H1 (cell line): ENCODE measurements around the gene TCF7L2. TPM values are rescaled to one million over a fixed set of nuclear protein-coding genes. Genes with fewer than 3 reads are reported as not detected.

Experiments
- CTCF ChIA-PET: fragments of 300-600 bp; sonication (Branson Sonifier 250); formaldehyde crosslinking; loops from one replicate; lab custom pipeline; 2021; ENCODE audit not compliant: partially characterized antibody; lab: Charles Lee
- POLR2A ChIA-PET: fragments of 300-600 bp; sonication (Branson Sonifier 250); formaldehyde crosslinking; loops from one replicate; lab custom pipeline; 2021; ENCODE audit warnings: inconsistent platforms; ENCODE audit not compliant: partially characterized antibody; lab: Charles Lee
- DNase-seq, 2 experiments: peaks; one replicate each; pipeline versions ENCODE4 v3.0.0 to v3.0.0-alpha.2; 2010 to 2022; ENCODE audit warnings: low spot score in 2 of 2, low read depth in 1 of 2, mixed read lengths in 1 of 2
- FAIRE-seq: peaks from 2 replicates; lab custom pipeline; 2011; peaks lifted over from hg19 to GRCh38; lab: Jason Lieb, UNC
- H2AFZ ChIP-seq: 2 replicates; pipeline ENCODE4 v1.8.1; 2012; ENCODE audit warnings: low read length, inconsistent platforms
- H2AK5ac ChIP-seq: 2 replicates; pipeline ENCODE4 v1.6.1; 2013; ENCODE audit warnings: low read depth, low read length
- H2BK120ac ChIP-seq: replicated peaks from 2 replicates; pipeline ENCODE3; 2013; ENCODE audit warnings: low read depth, low read length, inconsistent platforms
- H2BK12ac ChIP-seq: 2 replicates; pipeline ENCODE4 v1.6.1; 2013; ENCODE audit warnings: low read depth, low read length
- H2BK15ac ChIP-seq: 2 replicates; pipeline ENCODE4 v1.6.1; 2013; ENCODE audit warnings: low read length
- H2BK20ac ChIP-seq: 2 replicates; pipeline ENCODE4 v1.6.1; 2013; ENCODE audit warnings: low read length
- H2BK5ac ChIP-seq: 2 replicates; pipeline ENCODE4 v1.6.1; 2013; ENCODE audit warnings: low read depth, low read length
- H3K14ac ChIP-seq: 2 replicates; pipeline ENCODE4 v1.6.1; 2013; ENCODE audit warnings: inconsistent platforms; ENCODE audit not compliant: insufficient read length
- H3K18ac ChIP-seq: 2 replicates; pipeline ENCODE4 v1.6.1; 2013; ENCODE audit warnings: low read length; ENCODE audit errors: extremely low read depth
- H3K23ac ChIP-seq: 2 replicates; pipeline ENCODE4 v1.6.1; 2013; ENCODE audit warnings: inconsistent platforms; ENCODE audit not compliant: insufficient read length
- H3K23me2 ChIP-seq: 2 replicates; pipeline ENCODE4 v1.6.1; 2013; ENCODE audit warnings: low read depth, low read length
- H3K27ac ChIP-seq: 2 replicates; pipeline ENCODE4 v1.6.1; 2011; ENCODE audit warnings: low read depth, low read length, inconsistent platforms
- H3K27me3 ChIP-seq, 4 experiments: replicated peaks in 1 of 4; 1 replicate in 1 of 4; 2 replicates in 3 of 4; pipeline versions ENCODE4 v1.6.1 to v1.8.1; 2011 to 2013; ENCODE audit warnings: low read length in 3 of 4, mild to moderate bottlenecking in 3 of 4, inconsistent platforms in 2 of 4, mixed read lengths in 2 of 4, moderate library complexity in 1 of 4; ENCODE audit not compliant: control insufficient read depth in 3 of 4, insufficient read depth in 3 of 4; ENCODE audit errors: extremely low read depth in 1 of 4
- H3K36me3 ChIP-seq, 4 experiments: 2 replicates each; pipeline versions ENCODE4 v1.6.1 to v1.8.1; 2011 to 2013; ENCODE audit warnings: mild to moderate bottlenecking in 4 of 4, low read length in 3 of 4, moderate library complexity in 2 of 4, control low read depth in 1 of 4, inconsistent platforms in 1 of 4; ENCODE audit not compliant: insufficient read depth in 4 of 4, control insufficient read depth in 2 of 4
- H3K4ac ChIP-seq: replicated peaks from 2 replicates; pipeline ENCODE3; 2013; ENCODE audit warnings: low read length, low read depth, mixed read lengths, inconsistent platforms; ENCODE audit not compliant: insufficient read length
- H3K4me1 ChIP-seq, 4 experiments: replicated peaks in 1 of 4; 1 replicate in 1 of 4; 2 replicates in 3 of 4; pipeline versions ENCODE4 v1.6.1 to v1.8.1; 2011 to 2013; ENCODE audit warnings: low read length in 3 of 4, inconsistent platforms in 2 of 4, mixed read lengths in 1 of 4; ENCODE audit not compliant: insufficient read depth in 4 of 4, control insufficient read depth in 3 of 4
- H3K4me2 ChIP-seq, 2 experiments: 2 replicates each; pipeline versions ENCODE4 v1.6.1 to v1.8.1; 2011 to 2013; ENCODE audit warnings: low read depth in 2 of 2, low read length in 2 of 2, control low read depth in 1 of 2, inconsistent platforms in 1 of 2, mild to moderate bottlenecking in 1 of 2; ENCODE audit not compliant: insufficient read depth in 1 of 2
- H3K4me3 ChIP-seq, 4 experiments: fragments of 200-600, 300-600 bp in 1 of 4; sonication (generic), shearing (Covaris generic), sonication (Bioruptor Twin) in 1 of 4; 2 replicates each; pipeline versions ENCODE4 v1.5.1 to v1.8.1; 2011 to 2016; ENCODE audit warnings: low read length in 4 of 4, low read depth in 3 of 4, control low read depth in 2 of 4, inconsistent platforms in 2 of 4, mild to moderate bottlenecking in 2 of 4, mixed read lengths in 1 of 4, moderate library complexity in 1 of 4; ENCODE audit not compliant: insufficient read depth in 2 of 4; ENCODE audit errors: extremely low read depth in 1 of 4
- H3K56ac ChIP-seq: replicated peaks from 2 replicates; pipeline ENCODE3; 2013; ENCODE audit warnings: low read depth, mild to moderate bottlenecking, mixed read lengths, low read length, inconsistent platforms; ENCODE audit not compliant: insufficient read length
- H3K79me1 ChIP-seq: 2 replicates; pipeline ENCODE4 v1.6.1; 2013; ENCODE audit warnings: low read depth, low read length, control low read depth
- H3K79me2 ChIP-seq, 2 experiments: 2 replicates each; pipeline versions ENCODE4 v1.6.1 to v1.8.1; 2012 to 2013; ENCODE audit warnings: low read length in 2 of 2, mild to moderate bottlenecking in 2 of 2, inconsistent platforms in 1 of 2; ENCODE audit not compliant: insufficient read depth in 2 of 2, control insufficient read depth in 1 of 2
- H3K9ac ChIP-seq, 4 experiments: replicated peaks in 1 of 4; 1 replicate in 1 of 4; 2 replicates in 3 of 4; pipeline versions ENCODE4 v1.6.1 to v1.8.1; 2011 to 2013; ENCODE audit warnings: low read depth in 3 of 4, low read length in 3 of 4, control low read depth in 2 of 4, mild to moderate bottlenecking in 2 of 4, moderate library complexity in 2 of 4, inconsistent platforms in 1 of 4; ENCODE audit errors: extremely low read depth in 1 of 4
- H3K9me3 ChIP-seq, 2 experiments: 2 replicates each; pipeline versions ENCODE4 v1.6.1 to v1.8.1; 2012 to 2013; ENCODE audit warnings: mild to moderate bottlenecking in 2 of 2, moderate library complexity in 2 of 2, control low read depth in 1 of 2, inconsistent platforms in 1 of 2, low read depth in 1 of 2, low read length in 1 of 2, mixed read lengths in 1 of 2; ENCODE audit not compliant: insufficient read depth in 2 of 2
- H4K20me1 ChIP-seq, 2 experiments: replicated peaks in 1 of 2; 2 replicates each; pipeline versions ENCODE3 to v1.8.1; 2011 to 2013; ENCODE audit warnings: inconsistent platforms in 2 of 2, low read length in 2 of 2, mild to moderate bottlenecking in 1 of 2; ENCODE audit not compliant: insufficient read depth in 2 of 2, control insufficient read depth in 1 of 2
- H4K5ac ChIP-seq: 2 replicates; pipeline ENCODE4 v1.6.1; 2013; ENCODE audit warnings: low read length, low read depth, mixed read lengths, inconsistent platforms; ENCODE audit not compliant: insufficient read length
- H4K8ac ChIP-seq: 2 replicates; pipeline ENCODE4 v1.8.0; 2013; ENCODE audit warnings: mild to moderate bottlenecking, moderate library complexity, low read length, inconsistent platforms; ENCODE audit not compliant: insufficient read depth; ENCODE audit errors: extremely low read depth
- H4K91ac ChIP-seq: replicated peaks from 2 replicates; pipeline ENCODE3; 2013; ENCODE audit warnings: low read length, mixed read lengths, inconsistent platforms; ENCODE audit not compliant: insufficient read length
- TAF7 ChIP-seq: optimal IDR thresholded peaks from 2 replicates; pipeline ENCODE3; 2011; ENCODE audit warnings: low read depth, mild to moderate bottlenecking, inconsistent platforms, low read length, moderate library complexity, borderline replicate concordance
- WGBS, 2 experiments: shearing (Covaris generic) in 1 of 2; methylation state at CpG; one replicate each; pipeline versions ENCODE4 v1.1.6 to v1.1.7; 2013 to 2015; ENCODE audit warnings: low lambda C conversion rate in 2 of 2, mixed read lengths in 2 of 2, inconsistent platforms in 1 of 2, low coverage in 1 of 2, missing lambda C conversion rate in 1 of 2; ENCODE audit not compliant: insufficient replicate concordance in 2 of 2, insufficient coverage in 1 of 2, insufficient read length in 1 of 2; ENCODE audit errors: extremely low coverage in 1 of 2, missing lambda C conversion rate in 1 of 2; 5-methylcytosine and 5-hydroxymethylcytosine counted together
- polyA plus RNA-seq, 7 experiments: library from polyadenylated mRNA; depleted of rRNA in 3 of 7; stranded (reverse) in 5 of 7; unstranded in 2 of 7; fragments of >200 nt in 5 of 7; fragments of 200-250 nt in 2 of 7; gene quantifications; 1 replicate in 5 of 7; 2 replicates in 1 of 7; 4 replicates in 1 of 7; pipeline versions ENCODE4 v1.2.1 to v1.2.3, GENCODE V29; 2011 to 2013; ENCODE audit warnings: missing spikeins in 2 of 7, mixed read lengths in 2 of 7
- total RNA-seq: library from RNA; stranded (reverse); fragmentation: NEBNext Ultra II Directional; extraction: Animal tissue kit (Norgen Biotek cat#: 25700); gene quantifications from 2 replicates; pipeline ENCODE4 v1.2.1, GENCODE V29; 2021

TCF7L2 gene
- total and polyA plus RNA-seq, 2 of the 8 experiments (the other 6 are each of a cell fraction or from before 2014, with no cell fraction given) = 33.9 to 67.3 TPM

DNA sequence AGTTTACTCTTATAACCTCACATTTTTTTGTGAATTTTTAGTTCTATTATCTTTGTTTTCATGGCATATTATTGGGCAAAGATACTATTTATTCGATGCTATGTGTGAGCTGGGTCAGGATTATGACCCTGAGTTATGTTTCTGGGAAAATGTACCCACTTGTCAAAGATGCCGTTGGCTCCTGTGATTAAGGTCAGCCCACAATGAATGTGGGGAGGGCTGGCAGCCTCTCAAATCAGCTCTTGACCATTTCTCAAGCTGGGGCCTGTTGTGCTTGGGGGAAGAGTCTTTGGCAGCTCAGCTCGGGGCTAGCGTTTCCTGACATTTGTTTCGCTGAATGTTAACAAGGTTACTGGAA is 97.5 kb downstream of the TCF7L2 start:
- no peak overlapping the region for H4K91ac ChIP-seq
- H3K27me3 ChIP-seq = no peaks in the 10 kb centered on the region
- H3K9ac ChIP-seq = no peak overlapping the region
- no peak overlapping the region for H2AK5ac ChIP-seq
- peaks cover 9 to 33% (median 30%) of the 10 kb centered on the region in 4 experiments for H3K4me1 ChIP-seq
- no peak overlapping the region; a peak in 1 of 8 replicates for H3K4me3 ChIP-seq
- H2BK15ac ChIP-seq = no peak overlapping the region
- peak overlapping the region in 1 of 2 experiments; percentile 22; a peak in 3 of 4 replicates for H3K4me2 ChIP-seq
- DNase-seq = no peak
- no peaks in the 10 kb centered on the region for H3K9me3 ChIP-seq
- peaks cover 25% of the 10 kb centered on the region for H3K79me1 ChIP-seq
- H3K4ac ChIP-seq = no peak overlapping the region
- POLR2A ChIA-PET = interaction anchor here (0.7 to 1.3 kb wide), 3 partner anchors 11 to 17 kb away, joined by 3 read pairs; no protein-coding TSS in a partner anchor
- H3K14ac ChIP-seq = no peak overlapping the region
- H3K23me2 ChIP-seq = peaks cover 1% of the 10 kb centered on the region; the same call in 1 of the 2 replicates
- no peak overlapping the region for H3K56ac ChIP-seq
- TF ChIP-seq TAF7 = no peak
- no peak overlapping the region for H3K27ac ChIP-seq
- H3K18ac ChIP-seq = no peak overlapping the region
- H4K8ac ChIP-seq = no peak overlapping the region
- FAIRE-seq = no peak
- no peak overlapping the region for H3K23ac ChIP-seq
- H2AFZ ChIP-seq = no peak overlapping the region
- no peak overlapping the region for H2BK20ac ChIP-seq
- 47% methylated on average over 5 of the region's 5 CpGs; no CpG with 5 or more reads in 1 of the 2 experiments for WGBS, 2 experiments
- H4K20me1 ChIP-seq = peaks cover 25 to 38% of the 10 kb centered on the region in 2 experiments
- H3K36me3 ChIP-seq = peaks cover 0 to 6% (median 2%) of the 10 kb centered on the region in 4 experiments; a peak in 5 of 8 replicates
- H2BK12ac ChIP-seq = no peak overlapping the region
- no peak overlapping the region for H4K5ac ChIP-seq
- no peak overlapping the region for H2BK120ac ChIP-seq
- H3K79me2 ChIP-seq = peaks cover 13 to 100% of the 10 kb centered on the region in 2 experiments; a peak in 3 of 4 replicates
- CTCF ChIA-PET = no interaction called here
- no peak overlapping the region for H2BK5ac ChIP-seq
